DMS 273 (cell line): ENCODE data around the gene PRPF6.
A peak's percentile ranks its signal among the peaks of the same experiment; 100 is the strongest.

Source experiments
- DNase-seq: peaks from one replicate; lab custom pipeline; 2025; ENCODE audit not compliant: unreplicated experiment; lab: John Stamatoyannopoulos, UW

Gene PRPF6

DNA sequence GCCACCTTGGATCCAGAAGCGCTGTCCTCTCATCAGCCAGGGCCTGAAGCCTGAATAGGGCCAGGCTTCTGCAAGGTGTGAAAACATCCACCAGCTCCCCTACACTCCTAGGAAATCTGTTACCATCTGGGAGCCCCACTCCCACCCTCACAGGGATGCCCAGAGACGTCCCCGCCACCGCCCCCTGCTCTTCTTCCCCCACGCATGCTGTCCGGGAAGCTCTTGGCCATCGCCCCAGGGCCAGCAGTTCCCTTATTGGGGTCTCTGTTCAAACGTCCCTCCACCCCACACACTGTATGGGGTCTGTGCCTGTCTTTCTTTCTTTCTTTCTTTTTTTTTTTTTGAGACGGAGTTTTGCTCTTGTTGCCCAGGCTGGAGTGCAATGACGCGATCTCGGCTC lies 94.6 kb downstream of the PRPF6 start:
- no peak for DNase-seq

- no peak for DNase-seq
These were observed 95.4 kb downstream of the PRPF6 start for GRCh38 chr20:64076061-64076997.

DNA sequence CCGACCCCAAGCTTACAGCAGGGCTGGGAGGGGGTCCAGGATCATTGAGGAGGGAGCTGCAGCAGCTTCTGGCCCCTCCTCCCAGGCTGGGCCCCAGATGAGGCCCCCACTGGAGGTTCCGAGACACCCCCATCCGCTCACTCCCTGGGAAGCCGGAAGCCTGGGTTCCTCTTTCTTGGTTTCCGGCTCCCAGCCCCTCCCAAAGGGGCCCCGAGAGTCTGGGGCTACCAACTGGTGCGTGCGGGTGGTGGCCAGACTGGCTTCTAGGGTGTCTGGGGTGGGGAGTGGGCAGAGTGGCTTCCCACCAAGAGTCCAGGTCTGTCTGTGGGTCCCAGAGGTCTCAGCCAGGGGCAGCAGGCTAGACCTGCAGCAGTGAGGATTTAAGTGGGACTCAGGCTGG lies 96.2 kb downstream of the PRPF6 start:
- no peak for DNase-seq

- no peak for DNase-seq
These were observed 96.6 kb downstream of the PRPF6 start for GRCh38 chr20:64077541-64077875.

DNA sequence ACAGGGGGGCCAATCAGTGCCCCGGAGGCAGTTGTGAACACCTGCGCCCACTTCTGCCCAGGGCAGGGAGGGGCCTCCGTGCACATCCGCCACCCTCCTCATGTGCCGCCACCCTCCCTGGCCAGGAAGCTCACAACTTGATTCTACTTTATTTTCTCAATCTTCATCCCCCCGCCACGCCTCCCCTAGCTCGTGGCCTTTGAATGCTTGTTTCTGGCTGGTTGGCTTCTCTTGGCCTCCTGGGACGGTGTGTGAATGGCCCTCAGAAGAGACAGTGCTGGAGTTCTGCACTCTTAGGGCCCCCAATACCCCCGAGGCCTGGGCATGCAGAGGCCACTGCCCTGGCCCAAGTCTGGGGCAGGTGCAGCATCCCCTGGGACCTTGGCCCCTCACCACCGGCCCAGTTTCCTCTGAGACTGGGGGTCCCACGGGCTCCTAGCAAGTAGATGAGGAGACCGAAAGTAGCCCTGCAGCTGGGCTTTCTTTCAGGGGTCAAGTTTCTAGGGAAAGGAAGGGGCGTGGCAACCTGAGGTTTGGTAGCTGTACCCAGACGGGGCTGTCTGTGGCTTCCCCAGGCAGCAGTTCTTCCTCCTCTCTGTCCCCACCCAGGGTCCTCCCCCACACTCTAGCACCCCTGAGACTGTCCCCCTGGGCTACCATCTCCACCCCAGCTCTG lies 97.1 kb downstream of the PRPF6 start:
- no peak for DNase-seq

DNA sequence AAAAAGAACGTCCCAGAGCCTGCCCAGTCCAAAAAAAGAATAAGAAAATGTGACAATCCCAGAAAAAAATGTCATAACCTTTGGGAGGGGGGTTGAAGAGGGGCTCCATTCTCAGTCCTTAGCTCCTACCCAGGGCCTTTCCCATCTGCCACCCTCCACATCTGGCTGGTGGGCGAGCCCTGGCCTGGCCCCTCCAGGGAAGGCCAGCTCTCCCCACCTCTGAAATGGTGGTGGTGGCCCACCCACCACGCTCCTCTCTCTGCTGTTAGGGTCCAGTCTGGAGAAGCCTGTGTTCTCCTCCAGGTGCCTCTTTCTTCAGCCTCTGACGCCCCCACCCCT lies 98.0 kb downstream of the PRPF6 start:
- DNase-seq: no peak

DNA sequence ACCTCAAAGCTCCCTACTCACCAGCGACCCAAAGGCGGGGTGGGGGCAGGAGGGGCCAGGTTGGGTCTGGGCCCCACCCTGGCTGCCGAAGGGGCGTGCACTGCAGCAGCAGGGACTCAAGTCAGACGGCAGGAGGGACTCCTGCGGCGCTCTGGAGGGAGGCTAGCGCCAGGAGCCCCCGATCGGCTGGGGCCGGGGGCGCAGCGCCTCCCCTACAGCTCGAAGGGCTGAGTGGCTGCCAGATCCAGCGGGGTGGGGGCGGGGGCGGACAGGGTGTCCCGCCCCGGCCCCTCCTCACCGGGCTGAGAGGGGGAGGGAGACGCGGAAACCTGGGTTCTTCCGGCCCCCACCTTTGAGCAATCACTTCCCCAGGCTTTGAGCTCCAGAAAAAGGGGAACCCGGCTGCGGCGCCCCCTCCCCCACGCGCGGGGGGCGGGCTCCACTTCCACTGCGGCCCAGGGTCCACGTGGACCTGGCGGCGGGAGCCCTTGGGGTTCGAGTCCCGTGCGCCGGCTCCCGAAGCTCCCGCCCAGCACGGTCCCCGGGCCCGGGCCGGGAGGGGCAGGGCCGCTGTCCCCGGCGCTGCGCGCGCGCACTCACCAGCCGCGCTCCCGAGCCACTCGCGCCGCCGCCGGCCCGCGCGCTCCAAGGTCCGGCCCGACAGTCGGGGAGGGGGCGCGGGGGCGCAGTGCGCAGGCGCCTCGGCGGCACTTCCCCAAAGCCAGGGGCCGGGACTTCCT lies 98.5 kb downstream of the PRPF6 start, which contains the start of gene RGS19:
RGS19 (minus strand) TSS at position 246 of the 740 bp plus-strand sequence. CDS start 2,632 bp downstream, outside the sequence.
- peak; percentile 90 for DNase-seq

DNA sequence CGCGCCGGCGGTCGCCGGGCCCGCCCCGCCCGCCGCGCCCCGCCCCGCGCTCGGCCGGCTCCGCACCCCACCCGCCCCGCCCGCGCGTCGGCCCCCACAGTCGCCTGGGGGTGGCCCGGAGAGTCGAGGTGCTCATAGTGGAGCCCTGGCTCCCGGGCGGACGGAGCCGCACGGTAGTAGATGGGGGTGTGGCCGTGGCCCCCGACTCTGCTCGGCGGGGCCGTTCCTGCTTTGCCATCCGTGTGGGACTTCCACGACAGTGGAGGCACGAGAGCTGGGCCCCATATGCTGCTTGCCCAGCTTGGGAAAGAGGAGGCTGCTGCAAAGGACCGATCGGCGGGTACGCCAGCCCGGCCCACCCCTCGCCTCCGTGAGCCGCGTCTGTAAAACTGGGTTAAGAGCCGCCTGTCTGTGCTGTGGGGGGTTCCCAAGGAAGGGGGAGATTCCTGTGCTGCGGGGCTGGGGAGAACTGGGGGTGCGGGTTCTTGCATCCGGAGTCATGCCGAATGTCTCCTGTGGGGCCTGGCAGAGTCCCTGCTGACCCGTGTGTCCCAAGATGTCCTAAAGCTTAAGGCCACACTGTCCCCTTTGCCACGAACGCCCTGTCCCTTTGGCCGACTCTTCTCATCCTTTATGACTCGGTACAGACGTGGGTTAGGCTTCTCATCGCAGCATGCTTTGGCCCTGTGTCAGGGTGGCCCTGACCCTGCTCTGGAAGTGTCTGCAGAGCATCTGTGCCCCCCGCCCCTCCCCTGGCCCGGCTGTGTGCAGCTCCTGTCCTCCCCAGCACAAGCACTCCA lies 99.3 kb downstream of the PRPF6 start, which contains the start of gene OPRL1:
OPRL1 (plus strand) TSS at position 70 of the 800 bp plus-strand sequence. CDS start 12,639 bp downstream, outside the sequence.
- DNase-seq: no peak

DNA sequence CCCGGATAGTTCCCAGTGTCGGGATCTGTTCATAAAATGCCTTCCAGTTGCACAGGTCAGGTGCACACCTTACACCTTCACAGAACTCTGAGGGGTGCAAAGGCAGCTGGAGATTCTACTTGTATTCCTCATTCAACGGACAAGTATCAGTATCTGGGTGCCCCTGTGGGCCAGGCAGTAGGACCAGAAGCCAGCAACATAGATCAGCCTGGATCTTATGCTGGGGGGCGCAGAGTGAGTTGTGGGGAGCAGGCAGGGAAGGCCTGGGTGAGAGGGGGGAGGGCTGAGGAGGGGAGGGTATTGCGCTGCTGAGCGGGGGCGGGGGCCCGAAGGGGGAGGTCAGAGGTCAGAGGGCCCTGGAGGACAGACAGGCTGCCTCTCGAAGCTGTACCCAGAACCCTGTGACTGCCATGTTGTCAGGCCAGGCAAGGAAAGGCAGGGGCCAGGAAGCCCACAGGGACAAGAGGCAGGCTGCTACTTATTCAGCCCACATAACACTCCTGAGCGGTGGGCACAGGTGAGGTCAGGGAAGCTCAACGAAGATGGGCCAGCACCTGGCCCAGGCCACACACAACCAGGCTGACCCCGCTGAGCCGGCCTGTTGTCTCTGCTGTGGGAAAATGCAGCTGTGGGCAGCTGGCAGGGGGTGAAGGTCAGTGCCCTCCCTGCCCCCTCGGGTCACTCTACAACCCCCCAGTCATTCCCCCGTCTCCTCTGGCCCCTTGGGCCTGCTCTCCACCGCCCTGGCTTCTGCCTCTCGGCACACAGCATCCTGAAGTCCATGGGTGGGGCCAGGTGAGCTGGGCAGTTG lies 100.1 kb downstream of the PRPF6 start:
- DNase-seq: no peak

GRCh38 chr20:64081624-64081964 lies 100.7 kb downstream of the PRPF6 start:
- DNase-seq: no peak

DNA sequence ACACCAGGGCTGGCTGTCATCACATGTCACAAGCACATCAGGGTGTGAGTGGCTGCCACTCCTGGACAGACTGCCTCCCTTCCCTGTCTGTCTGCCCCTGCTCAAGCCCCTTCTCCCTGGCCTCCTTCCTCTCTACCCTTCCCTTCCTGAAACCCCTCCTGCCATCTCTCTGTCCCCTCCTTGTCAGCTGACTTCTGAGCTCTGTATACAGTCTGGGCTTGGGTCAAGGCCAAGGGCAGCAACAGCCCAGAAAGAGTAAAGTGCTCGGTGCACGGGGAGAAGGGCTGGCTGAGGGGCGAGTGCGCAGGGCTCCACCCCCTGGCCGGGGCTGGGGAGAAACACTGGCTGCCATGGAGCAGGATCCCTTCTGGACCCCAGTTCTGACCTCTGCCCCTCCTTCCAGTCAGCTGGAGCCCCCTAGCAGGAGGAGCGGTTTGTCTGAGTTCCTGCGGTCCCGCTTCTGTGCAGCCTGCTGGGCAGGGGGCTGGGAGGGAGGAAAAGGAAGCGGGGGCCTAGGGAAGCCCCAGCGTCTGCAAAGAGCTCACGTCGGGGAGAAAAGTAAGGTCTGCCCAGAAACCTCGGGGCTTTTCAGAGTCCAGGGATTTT lies 101.3 kb downstream of the PRPF6 start:
- no peak for DNase-seq
